Measurements from ENCODE around the gene CANT1.

CANT1 gene

GRCh38 chr17:79046916-79047280 lies 37.3 kb upstream of the CANT1 start:
- no peak overlapping the region for H3K4me3 ChIP-seq (ENCODE audit: low read depth, low read length)
- no peak for DNase-seq (ENCODE audit: low read depth)
- no peak for TF ChIP-seq CTCF (conservative IDR thresholded peaks at IDR 0.05; ENCODE audit: low read depth, low read length)

- no peak for TF ChIP-seq CTCF (conservative IDR thresholded peaks at IDR 0.05; ENCODE audit: low read depth, low read length)
- H3K4me3 ChIP-seq (ENCODE audit: low read depth, low read length) = no peak overlapping the region
- no peak for DNase-seq (ENCODE audit: low read depth)
These were observed 36.8 kb upstream of the CANT1 start for GRCh38 chr17:79046197-79046915.

- DNase-seq (ENCODE audit: low read depth) = peak; percentile 81
- peak; percentile 90 for TF ChIP-seq CTCF (conservative IDR thresholded peaks at IDR 0.05; ENCODE audit: low read depth, low read length)
- no peak overlapping the region for H3K4me3 ChIP-seq (ENCODE audit: low read depth, low read length)
These were observed 36.3 kb upstream of the CANT1 start for GRCh38 chr17:79045842-79046196.

GRCh38 chr17:79045001-79045729 lies 35.6 kb upstream of the CANT1 start:
- no peak overlapping the region for H3K4me3 ChIP-seq (ENCODE audit: low read depth, low read length)
- no peak for TF ChIP-seq CTCF (conservative IDR thresholded peaks at IDR 0.05; ENCODE audit: low read depth, low read length)
- DNase-seq (ENCODE audit: low read depth) = no peak

- no peak for TF ChIP-seq CTCF (conservative IDR thresholded peaks at IDR 0.05; ENCODE audit: low read depth, low read length)
- H3K4me3 ChIP-seq (ENCODE audit: low read depth, low read length) = no peak overlapping the region
- DNase-seq (ENCODE audit: low read depth) = no peak
These were observed 34.9 kb upstream of the CANT1 start for GRCh38 chr17:79044462-79044861.

- no peak for TF ChIP-seq CTCF (conservative IDR thresholded peaks at IDR 0.05; ENCODE audit: low read depth, low read length)
- H3K4me3 ChIP-seq (ENCODE audit: low read depth, low read length) = no peak overlapping the region
- DNase-seq (ENCODE audit: low read depth) = no peak
These were observed 34.4 kb upstream of the CANT1 start for GRCh38 chr17:79043931-79044320.
